ENCODE results near the gene PRKAG3.

DNA sequence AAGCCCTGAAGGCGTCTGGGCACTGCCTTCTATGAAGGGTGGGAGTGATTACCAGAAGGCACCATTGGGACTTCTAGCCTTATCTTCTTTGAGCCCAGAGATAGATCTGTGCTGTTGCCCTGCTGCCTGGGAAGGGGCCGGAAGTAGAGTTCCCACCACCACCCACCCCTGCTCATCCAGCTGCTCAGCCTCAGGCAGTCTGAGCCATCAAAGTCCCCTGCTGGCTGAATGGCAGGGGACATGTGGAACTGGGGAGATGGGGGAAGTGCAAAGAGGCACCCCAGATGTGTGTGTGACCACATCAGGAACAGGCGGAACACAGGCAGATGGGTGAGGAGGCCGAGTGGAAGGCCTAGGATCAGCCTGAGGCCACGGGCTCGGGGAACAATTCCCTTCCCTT, 45.7 kb upstream of the PRKAG3 start:
- TF ChIP-seq, protein P1, sequence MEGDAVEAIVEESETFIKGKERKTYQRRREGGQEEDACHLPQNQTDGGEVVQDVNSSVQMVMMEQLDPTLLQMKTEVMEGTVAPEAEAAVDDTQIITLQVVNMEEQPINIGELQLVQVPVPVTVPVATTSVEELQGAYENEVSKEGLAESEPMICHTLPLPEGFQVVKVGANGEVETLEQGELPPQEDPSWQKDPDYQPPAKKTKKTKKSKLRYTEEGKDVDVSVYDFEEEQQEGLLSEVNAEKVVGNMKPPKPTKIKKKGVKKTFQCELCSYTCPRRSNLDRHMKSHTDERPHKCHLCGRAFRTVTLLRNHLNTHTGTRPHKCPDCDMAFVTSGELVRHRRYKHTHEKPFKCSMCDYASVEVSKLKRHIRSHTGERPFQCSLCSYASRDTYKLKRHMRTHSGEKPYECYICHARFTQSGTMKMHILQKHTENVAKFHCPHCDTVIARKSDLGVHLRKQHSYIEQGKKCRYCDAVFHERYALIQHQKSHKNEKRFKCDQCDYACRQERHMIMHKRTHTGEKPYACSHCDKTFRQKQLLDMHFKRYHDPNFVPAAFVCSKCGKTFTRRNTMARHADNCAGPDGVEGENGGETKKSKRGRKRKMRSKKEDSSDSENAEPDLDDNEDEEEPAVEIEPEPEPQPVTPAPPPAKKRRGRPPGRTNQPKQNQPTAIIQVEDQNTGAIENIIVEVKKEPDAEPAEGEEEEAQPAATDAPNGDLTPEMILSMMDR (conservative IDR thresholded peaks at IDR 0.05; ENCODE audit: low read depth, low read length): no peak
- TF ChIP-seq EZH2 (IDR thresholded peaks at IDR 0.05; ENCODE audit: borderline replicate concordance, low read depth, low read length, poor library complexity, severe bottlenecking): no peak
